Natural killer cell (primary cell): ENCODE results near the gene CAMK2B. TPM values are rescaled to one million over a fixed set of nuclear protein-coding genes. Genes with fewer than 3 reads are reported as not detected.
A peak's percentile ranks its signal among the peaks of the same experiment; 100 is the strongest.

Experiments used
- ATAC-seq, 3 donors: fragments of 150-1000 bp in 2 of 3; fragments of 200-7000 bp in 1 of 3; cut with Tn5 transposase; 1 replicate in 1 of 3; 2 replicates in 2 of 3; pipeline ENCODE4 v1.10.0; 2021; ENCODE audit warnings: mild to moderate bottlenecking in 2 of 3, moderate library complexity in 2 of 3
- DNase-seq, 2 donors: peaks; one replicate each; pipeline versions ENCODE4 v3.0.0 to v3.0.0-alpha.2; 2013 to 2021; ENCODE audit warnings: mixed read lengths in 1 of 2
- H3K27ac ChIP-seq: one replicate; pipeline ENCODE4 v1.5.1; 2013; ENCODE audit warnings: mild to moderate bottlenecking, low read length
- H3K27me3 ChIP-seq: one replicate; pipeline ENCODE4 v1.6.1; 2013; ENCODE audit warnings: low read length; ENCODE audit not compliant: control insufficient read depth, insufficient read depth
- H3K36me3 ChIP-seq: one replicate; pipeline ENCODE4 v1.6.1; 2013; ENCODE audit warnings: low read length; ENCODE audit not compliant: control insufficient read depth, insufficient read depth
- H3K4me1 ChIP-seq: one replicate; pipeline ENCODE4 v1.6.1; 2013; ENCODE audit warnings: low read length; ENCODE audit not compliant: control insufficient read depth, insufficient read depth
- H3K4me3 ChIP-seq: one replicate; pipeline ENCODE4 v1.5.1; 2013; ENCODE audit warnings: low read length
- H3K9me3 ChIP-seq: one replicate; pipeline ENCODE4 v1.6.1; 2013; ENCODE audit warnings: low read length; ENCODE audit not compliant: control insufficient read depth, insufficient read depth
- H3K27ac Mint-ChIP-seq, 2 donors: one replicate each; pipeline ENCODE4 v1.8.0; 2022; ENCODE audit warnings: mild to moderate bottlenecking in 2 of 2, mixed read lengths in 2 of 2, moderate library complexity in 1 of 2
- H3K27me3 Mint-ChIP-seq, 2 donors: one replicate each; pipeline ENCODE4 v1.8.0; 2022; ENCODE audit warnings: low read depth in 2 of 2, mixed read lengths in 2 of 2
- H3K36me3 Mint-ChIP-seq: one replicate; pipeline ENCODE4 v1.8.0; 2022; ENCODE audit warnings: mixed read lengths
- H3K4me1 Mint-ChIP-seq, 2 donors: one replicate each; pipeline ENCODE4 v1.8.0; 2022; ENCODE audit warnings: mixed read lengths in 2 of 2
- H3K4me3 Mint-ChIP-seq: one replicate; pipeline ENCODE4 v1.8.0; 2022; ENCODE audit warnings: mild to moderate bottlenecking, moderate library complexity, mixed read lengths
- H3K9me3 Mint-ChIP-seq, 2 donors: one replicate each; pipeline ENCODE4 v1.8.0; 2022; ENCODE audit warnings: mixed read lengths in 2 of 2
- WGBS: methylation state at CpG from one replicate; pipeline ENCODE4 v1.1.7; 2013; ENCODE audit warnings: missing lambda C conversion rate; ENCODE audit not compliant: insufficient coverage; 5-methylcytosine and 5-hydroxymethylcytosine counted together
- intact Hi-C: fragments of 100-400 bp; cut with micrococcal nuclease; formaldehyde crosslinking; loops from one replicate; pipeline ENCODE4 v1.14.2; 2022
- total RNA-seq, 4 donors: library from RNA; stranded (reverse); fragments of 120-200 nt in 1 of 4; gene quantifications; one replicate each; pipeline versions ENCODE4 v1.2.3 to v1.2.4, GENCODE V29; 2013 to 2022
- TF ChIP-seq, protein P1 (sequence below): fragments of 200-600 bp; IDR thresholded peaks from one replicate; pipeline ENCODE4 v1.8.0; 2022; ENCODE audit warnings: antibody characterized with exemption

Gene CAMK2B
- total RNA-seq, 3 donors from 2014 or later (not counting 1 experiment from before 2014, with no cell fraction given), result 0.70 TPM; not detected in 2

DNA sequence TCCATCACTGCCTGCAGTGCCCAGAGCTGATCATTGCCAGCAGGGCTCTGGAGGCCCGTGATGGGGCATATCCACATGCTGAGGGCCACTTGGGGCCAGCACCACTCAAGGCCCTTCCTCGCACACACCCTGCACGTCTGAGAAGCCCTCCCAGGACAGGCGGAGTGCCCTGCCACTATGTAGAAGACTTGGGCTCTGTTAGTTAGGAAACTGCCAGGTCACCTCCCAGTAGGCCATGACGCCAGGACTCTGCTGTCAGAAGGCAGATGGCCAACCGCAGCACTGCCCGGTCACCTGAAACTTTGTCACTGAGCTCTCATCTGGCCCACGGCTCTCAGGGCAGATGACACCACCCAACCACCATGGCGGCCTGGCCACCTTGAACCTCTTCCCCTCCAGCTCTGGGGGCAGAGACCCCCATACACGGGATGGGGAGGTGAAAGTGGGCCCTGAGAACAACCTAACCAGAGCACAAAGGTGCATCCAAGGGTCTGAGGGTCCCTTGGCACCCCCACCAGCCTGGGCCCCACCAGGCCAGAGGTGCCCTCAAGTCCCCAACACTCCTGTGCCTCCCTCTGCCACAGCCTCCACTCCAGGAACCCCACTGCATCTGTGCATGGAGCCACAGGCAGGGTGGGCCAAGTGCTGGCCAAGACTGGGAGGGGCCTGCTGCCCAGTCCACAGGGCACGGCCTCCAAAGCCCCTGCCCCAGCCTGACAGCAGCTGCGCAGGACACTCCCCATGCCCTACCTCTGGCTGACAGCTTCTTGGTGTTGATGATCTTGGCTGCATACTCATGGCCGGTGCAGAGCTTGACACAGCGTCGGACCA is 41.8 kb downstream of the CAMK2B start:
- H3K9me3 ChIP-seq, result no peaks in the 10 kb centered on the region
- Mint-ChIP-seq H3K27me3 (no peaks in the 10 kb centered on the region), H3K4me3 (no peak overlapping the region), H3K4me1 (no peaks in the 10 kb centered on the region), H3K9me3 (no peaks in the 10 kb centered on the region), H3K36me3 (no peaks in the 10 kb centered on the region), H3K27ac (no peak overlapping the region)
- H3K27me3 ChIP-seq, result no peaks in the 10 kb centered on the region
- no peaks in the 10 kb centered on the region for H3K4me1 ChIP-seq
- ATAC-seq (no peak), DNase-seq (peak in 1 of 2 donors; percentile 9)
- no peaks in the 10 kb centered on the region for H3K36me3 ChIP-seq
- intact Hi-C loops, result no loop called here
- H3K27ac ChIP-seq, result no peak overlapping the region
- WGBS, result 91% methylated on average over 15 of the region's 15 CpGs
- TF ChIP-seq, protein P1, sequence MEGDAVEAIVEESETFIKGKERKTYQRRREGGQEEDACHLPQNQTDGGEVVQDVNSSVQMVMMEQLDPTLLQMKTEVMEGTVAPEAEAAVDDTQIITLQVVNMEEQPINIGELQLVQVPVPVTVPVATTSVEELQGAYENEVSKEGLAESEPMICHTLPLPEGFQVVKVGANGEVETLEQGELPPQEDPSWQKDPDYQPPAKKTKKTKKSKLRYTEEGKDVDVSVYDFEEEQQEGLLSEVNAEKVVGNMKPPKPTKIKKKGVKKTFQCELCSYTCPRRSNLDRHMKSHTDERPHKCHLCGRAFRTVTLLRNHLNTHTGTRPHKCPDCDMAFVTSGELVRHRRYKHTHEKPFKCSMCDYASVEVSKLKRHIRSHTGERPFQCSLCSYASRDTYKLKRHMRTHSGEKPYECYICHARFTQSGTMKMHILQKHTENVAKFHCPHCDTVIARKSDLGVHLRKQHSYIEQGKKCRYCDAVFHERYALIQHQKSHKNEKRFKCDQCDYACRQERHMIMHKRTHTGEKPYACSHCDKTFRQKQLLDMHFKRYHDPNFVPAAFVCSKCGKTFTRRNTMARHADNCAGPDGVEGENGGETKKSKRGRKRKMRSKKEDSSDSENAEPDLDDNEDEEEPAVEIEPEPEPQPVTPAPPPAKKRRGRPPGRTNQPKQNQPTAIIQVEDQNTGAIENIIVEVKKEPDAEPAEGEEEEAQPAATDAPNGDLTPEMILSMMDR, result no peak
- H3K4me3 ChIP-seq, result no peak overlapping the region

DNA sequence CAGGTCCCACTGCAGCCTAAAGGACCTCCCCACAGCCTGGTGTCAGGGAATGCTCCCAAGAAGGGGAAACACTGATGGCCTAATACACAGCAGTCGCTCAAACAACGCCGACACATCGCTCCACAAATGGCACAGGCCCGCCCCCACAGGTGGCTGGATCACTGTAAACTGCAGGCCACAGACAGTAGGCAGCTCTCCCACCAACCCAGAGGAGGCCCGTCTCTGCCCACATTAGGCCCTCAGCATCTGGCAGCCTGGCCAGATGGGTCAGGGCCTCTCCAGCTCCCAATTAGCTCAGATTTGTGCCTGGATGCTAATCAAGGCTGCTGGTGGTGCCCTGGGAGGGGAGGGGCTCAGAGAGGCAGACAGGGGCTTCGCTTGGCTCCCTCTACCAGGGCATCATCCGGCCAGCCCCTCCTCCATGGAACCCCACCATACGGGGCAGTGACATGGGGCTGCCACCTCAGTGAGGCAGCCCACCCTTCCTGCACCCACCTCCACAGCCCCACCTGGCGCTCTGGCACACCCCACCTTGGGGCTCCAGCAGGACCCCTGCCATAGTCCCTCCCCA is 42.7 kb downstream of the CAMK2B start:
- Histone ChIP-seq H3K27me3 (no peaks in the 10 kb centered on the region), H3K27ac (no peak overlapping the region), H3K36me3 (no peaks in the 10 kb centered on the region), H3K9me3 (no peaks in the 10 kb centered on the region), H3K4me1 (no peaks in the 10 kb centered on the region), H3K4me3 (no peak overlapping the region)
- Mint-ChIP-seq H3K27me3 (no peaks in the 10 kb centered on the region), H3K36me3 (no peaks in the 10 kb centered on the region), H3K4me1 (no peaks in the 10 kb centered on the region), H3K27ac (no peak overlapping the region), H3K4me3 (no peak overlapping the region), H3K9me3 (no peaks in the 10 kb centered on the region)
- TF ChIP-seq, protein P1, result no peak
- intact Hi-C loops, result no loop called here
- peak in 1 of 2 donors; percentile 9 for DNase-seq
- WGBS, result 90% methylated on average over 10 of the region's 10 CpGs
- no peak for ATAC-seq

DNA sequence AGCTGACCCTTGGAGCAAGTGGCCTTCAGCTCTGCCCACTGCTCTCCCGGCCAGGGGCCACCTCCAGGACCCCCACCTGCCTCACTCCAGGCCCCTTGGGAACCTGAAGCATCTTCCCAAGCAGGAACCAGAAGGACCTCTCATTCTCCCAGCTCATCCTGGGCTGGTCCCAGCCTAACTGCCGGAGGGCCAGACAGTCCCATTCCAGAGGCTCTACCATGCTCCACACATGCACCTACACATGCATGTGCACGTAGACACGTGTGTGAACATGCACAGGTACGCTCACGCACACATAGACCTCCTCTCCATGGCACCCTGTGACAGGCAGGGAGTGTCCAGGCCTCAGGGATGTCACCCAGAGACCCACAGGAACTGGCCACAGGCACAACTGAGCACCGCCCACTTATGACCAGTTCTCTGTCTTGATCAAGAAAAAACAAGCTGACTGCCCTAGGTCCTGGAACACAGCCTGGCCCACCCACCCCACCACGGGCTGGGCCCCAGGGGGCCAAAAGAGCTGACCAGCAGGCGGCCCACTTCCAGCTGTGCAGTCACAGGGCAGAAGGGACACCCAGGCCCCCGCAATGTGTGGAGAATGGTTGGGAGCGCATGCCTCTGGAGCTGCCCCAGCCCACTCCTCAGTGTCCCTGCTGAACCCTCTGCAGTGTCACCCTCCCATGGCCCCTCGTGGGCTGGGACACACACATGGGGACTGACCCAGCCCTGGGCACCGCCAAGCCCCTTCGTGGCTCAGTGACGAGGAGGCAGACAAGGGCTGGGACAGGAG is 43.4 kb downstream of the CAMK2B start:
- Histone ChIP-seq H3K4me1 (no peaks in the 10 kb centered on the region), H3K4me3 (no peak overlapping the region), H3K9me3 (no peaks in the 10 kb centered on the region), H3K36me3 (no peaks in the 10 kb centered on the region), H3K27me3 (no peaks in the 10 kb centered on the region), H3K27ac (no peak overlapping the region)
- Mint-ChIP-seq H3K36me3 (no peaks in the 10 kb centered on the region), H3K9me3 (no peaks in the 10 kb centered on the region), H3K4me1 (no peaks in the 10 kb centered on the region), H3K27ac (no peak overlapping the region), H3K4me3 (no peak overlapping the region), H3K27me3 (no peaks in the 10 kb centered on the region)
- intact Hi-C loops, result no loop called here
- WGBS, result 80% methylated on average over 15 of the region's 15 CpGs
- ATAC-seq, result no peak
- TF ChIP-seq, protein P1, result no peak
- DNase-seq, result peak in 1 of 2 donors; percentile 11
